Measurements from ENCODE around the gene CD7. TPM values are rescaled to one million over a fixed set of nuclear protein-coding genes. Genes with fewer than 3 reads are reported as not detected.

Gene CD7
- under 1 TPM; under 0.01 TPM for total RNA-seq

GRCh38 chr17:82317394-82318168 is at the start of gene CD7:
Gene CD7 (minus strand): TSS chr17:82317608. CDS start chr17:82317495, 113 bp downstream.

DNA sequence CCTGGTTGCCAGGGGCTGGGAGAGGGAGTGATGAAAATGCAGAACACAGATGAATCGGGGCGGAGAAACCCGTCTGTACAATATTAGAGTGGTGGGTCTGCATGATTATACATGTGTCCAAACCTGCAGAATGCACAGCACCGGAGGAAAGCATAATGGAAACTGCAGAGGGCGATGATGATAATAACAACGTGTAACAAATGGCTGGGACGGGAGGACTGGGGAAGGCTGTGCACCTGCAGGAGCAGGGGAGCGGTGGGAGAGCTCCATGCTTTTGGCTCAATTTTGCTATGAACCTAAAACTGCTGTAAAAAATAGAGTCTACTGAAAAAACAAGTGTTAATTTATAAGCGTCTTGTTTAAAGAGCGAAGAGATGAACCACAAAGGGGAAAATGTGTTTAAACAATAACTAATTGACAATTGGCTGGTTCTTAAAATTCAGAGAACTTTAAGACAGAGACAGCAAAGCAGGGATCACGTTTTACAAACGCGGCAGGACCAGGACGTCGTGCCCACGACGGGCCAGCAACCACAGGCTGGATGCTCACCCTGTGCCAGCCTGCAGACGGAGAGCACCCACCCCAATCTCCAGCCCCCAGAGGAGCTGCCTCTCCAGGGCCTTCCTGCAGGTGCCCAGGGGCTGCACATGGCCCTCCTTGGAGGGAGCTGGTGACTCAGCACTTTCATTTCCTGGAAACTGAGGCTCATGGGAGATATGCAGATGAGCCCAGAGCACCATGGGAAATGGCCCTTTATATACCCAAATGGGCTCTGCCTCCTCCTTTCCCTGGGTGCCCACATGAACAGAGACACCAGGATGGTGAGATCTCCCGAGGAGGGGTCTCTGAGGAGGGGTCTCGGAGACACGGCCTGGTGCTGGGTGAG is 41.3 kb upstream of the CD7 start, which contains the start of gene TEX19:
TSS of gene TEX19 (plus strand) at position 783 of the 886 bp plus-strand sequence. CDS start 2,904 bp downstream, outside the sequence.

GRCh38 chr17:82333279-82334171 is 16.1 kb upstream of the CD7 start, which contains the start of gene SECTM1:
Gene SECTM1 (minus strand): TSS chr17:82333766. CDS start chr17:82327240, 6,526 bp downstream.

DNA sequence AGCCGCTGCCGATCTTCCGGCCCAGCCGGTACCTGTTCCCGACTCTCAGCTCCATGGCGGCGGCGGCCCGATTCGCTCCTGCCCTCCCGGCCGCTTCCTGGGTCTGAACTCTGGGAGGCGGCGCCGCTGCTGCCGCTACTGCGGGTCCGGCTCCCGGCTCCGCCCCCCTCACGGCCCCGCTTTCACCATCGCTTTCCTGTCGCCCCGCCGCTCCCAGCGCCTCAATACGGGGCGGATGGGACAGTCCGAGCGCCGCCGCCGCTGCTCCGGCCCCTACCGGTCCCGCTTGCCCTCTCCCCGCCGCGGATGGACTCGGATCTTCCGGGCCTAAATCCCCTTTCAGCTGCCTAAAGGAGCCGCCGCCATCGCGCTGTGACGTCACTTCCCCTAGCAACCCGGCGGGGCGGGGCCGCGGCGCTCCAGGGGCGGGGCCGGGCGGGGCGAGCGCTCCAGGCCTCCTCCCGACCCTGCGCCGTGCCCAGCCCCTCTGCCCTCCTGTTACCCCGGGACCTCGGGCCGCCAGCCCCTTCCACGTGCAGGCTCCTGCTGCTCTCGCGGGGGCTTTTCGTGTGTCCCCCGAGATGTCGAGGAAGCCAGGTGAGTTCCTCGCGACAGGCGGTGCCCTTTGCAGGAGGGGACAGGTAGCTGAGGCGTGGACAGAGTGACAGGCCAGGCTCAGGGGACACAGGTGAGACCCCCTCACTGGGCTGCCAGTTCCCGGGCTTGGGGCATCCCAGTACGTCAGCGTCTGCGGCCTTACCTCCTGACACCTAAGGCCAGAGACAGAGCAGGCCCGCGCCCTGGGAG is 43.9 kb downstream of the CD7 start, which contains the start of gene CSNK1D:
TSS of gene CSNK1D (minus strand) at position 374 of the 807 bp plus-strand sequence. CDS start at position 55, 319 bp downstream.

Other genes starting within 250 kb of the CD7 start
- gene FASN, start 219.4 kb downstream of the CD7 start, total RNA-seq: 100 to 1,000 TPM; 134 to 239 TPM
- 10 to 100 TPM in 1 of 2 donors, 1 to 10 TPM in 1; 9.3 to 17.3 TPM for gene CCDC57, start 104.8 kb downstream of the CD7 start, total RNA-seq
- 10 to 100 TPM; 15.1 to 45.6 TPM for gene SLC16A3, start 88.6 kb downstream of the CD7 start, total RNA-seq
- gene CSNK1D, start 43.9 kb downstream of the CD7 start, total RNA-seq: 10 to 100 TPM; 51.6 to 64.9 TPM
- gene SECTM1, start 16.2 kb upstream of the CD7 start, total RNA-seq: 10 to 100 TPM; 15.8 to 70.6 TPM
- gene TEX19, start 41.6 kb upstream of the CD7 start, total RNA-seq: under 1 TPM in 1 of 2 donors, not detected in 1; 0.33 TPM
- gene UTS2R, start 54.2 kb upstream of the CD7 start, total RNA-seq: not detected
- gene HEXD, start 100.7 kb upstream of the CD7 start, total RNA-seq: 10 to 100 TPM; 16.2 to 19.0 TPM
- 10 to 100 TPM; 21.6 to 25.1 TPM for gene OGFOD3, start 101.0 kb upstream of the CD7 start, total RNA-seq
- gene CYBC1, start 133.1 kb upstream of the CD7 start, total RNA-seq: 10 to 100 TPM; 40.6 to 66.9 TPM
- 10 to 100 TPM; 25.3 to 35.4 TPM for gene NARF, start 141.1 kb upstream of the CD7 start, total RNA-seq
- gene FOXK2, start 202.1 kb upstream of the CD7 start, total RNA-seq: 10 to 100 TPM; 42.0 to 44.3 TPM

Data from melanocyte of skin (primary cell).